Motor neuron (in vitro differentiated cells): ENCODE measurements around the gene ZBTB26. TPM values are rescaled to one million over a fixed set of nuclear protein-coding genes. Genes with fewer than 3 reads are reported as not detected.
"Not testable (repeated sequence)": the region's sequence is repeated elsewhere in the genome, so short reads cannot be mapped to it uniquely, and the experiment has no call there.

Experiments used
- ATAC-seq, 8 experiments: fragments of 200-7000 bp; cut with Tn5 transposase; replicated peaks in 6 of 8; 2 replicates each; pipeline ENCODE4 v1.8.0; 2021; ENCODE audit warnings: mild to moderate bottlenecking in 8 of 8, moderate library complexity in 8 of 8
- H3K27ac ChIP-seq, 2 donors: fragments of 250-450 bp; sonication (Bioruptor Pico); 2 replicates each; pipeline ENCODE4 v1.9.0; 2021; ENCODE audit warnings: antibody characterized with exemption in 2 of 2, mild to moderate bottlenecking in 2 of 2, moderate library complexity in 1 of 2
- H3K4me1 ChIP-seq, 2 donors: fragments of 250-450 bp; sonication (Bioruptor Pico); replicated peaks in 1 of 2; 2 replicates each; pipeline ENCODE4 v1.6.1; 2021; ENCODE audit warnings: antibody characterized with exemption in 2 of 2, mild to moderate bottlenecking in 2 of 2, moderate library complexity in 1 of 2
- H3K4me3 ChIP-seq, 5 donors: fragments of 250-450 bp; sonication (Bioruptor Pico); 2 replicates each; pipeline ENCODE4 v1.9.0; 2021; ENCODE audit warnings: antibody characterized with exemption in 5 of 5, mild to moderate bottlenecking in 5 of 5, moderate library complexity in 4 of 5
- WGBS, 10 experiments: fragments of 450-650 bp; shearing (Covaris generic); methylation state at CpG; one replicate each; pipeline ENCODE4 v1.0.0; 2022; 5-methylcytosine and 5-hydroxymethylcytosine counted together
- in situ Hi-C, 9 experiments: fragments of 400-800 bp; cut with MboI; loops; one replicate each; pipeline ENCODE4 v1.15.0; 2021; ENCODE audit warnings: low sequenced_read_pairs in 9 of 9, low pct_unique_long_range_greater_than_20kb in 2 of 9; ENCODE audit not compliant: unreplicated experiment in 9 of 9
- total RNA-seq, 8 experiments: library from RNA; unstranded; fragments of 300-600 nt; gene quantifications; 2 replicates each; pipeline versions ENCODE4 v1.2.3 to v1.2.4, GENCODE V29; 2022

Gene ZBTB26
- total RNA-seq, 8 experiments from 2014 or later: 3.0 to 14.2 (median 9.2) TPM

DNA sequence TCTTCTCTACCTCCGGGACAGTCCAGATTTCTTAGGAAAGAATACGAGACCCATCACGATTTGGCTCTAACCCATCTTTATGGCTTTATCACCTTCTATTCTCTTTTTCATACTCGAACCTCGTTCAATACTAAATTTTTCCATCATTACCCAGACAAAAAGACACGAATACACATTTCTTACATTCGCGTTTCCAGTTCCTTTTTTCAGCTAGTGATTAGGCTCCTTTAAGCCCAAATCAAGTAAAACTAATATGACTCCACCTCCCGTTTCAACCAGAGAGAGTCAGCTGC is 18.7 kb downstream of the ZBTB26 start:
- WGBS, 10 experiments: 0 to 11% (median 3%) methylated on average over 3 to 9 of the region's 9 CpGs
- peak overlapping the region; percentile 64 to 90 (median 66) for H3K4me3 ChIP-seq
- no peak for ATAC-seq
- peak overlapping the region; percentile 80 to 88 for H3K27ac ChIP-seq
- in situ Hi-C loops: no loop called here
- H3K4me1 ChIP-seq: peaks cover 7 to 8% of the 10 kb centered on the region in 2 donors

DNA sequence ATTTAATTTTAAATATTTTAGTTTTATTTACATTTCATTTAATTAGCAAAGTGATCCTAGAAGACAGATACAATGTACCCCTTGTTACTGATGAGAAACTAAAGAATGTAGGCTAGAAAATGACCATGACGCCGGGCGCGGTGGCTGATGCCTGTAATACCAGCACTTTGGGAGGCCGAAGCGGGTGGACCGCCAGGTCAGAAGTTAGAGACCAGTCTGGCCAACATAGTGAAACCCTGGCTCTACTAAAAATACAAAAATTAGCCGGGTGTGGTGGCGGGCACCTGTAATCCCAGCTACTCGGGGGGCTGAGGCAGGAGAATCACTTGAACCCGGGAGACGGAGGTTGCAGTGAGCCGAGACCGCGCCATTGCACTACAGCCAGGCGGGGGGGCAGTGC is 25.2 kb downstream of the ZBTB26 start:
- H3K27ac ChIP-seq, in situ Hi-C loops, H3K4me3 ChIP-seq, ATAC-seq: not testable (repeated sequence)
- 90 to 100% (median 100%) methylated on average over 2 to 16 of the region's 16 CpGs; no CpG with 5 or more reads in 1 of the 10 experiments for WGBS, 10 experiments
- H3K4me1 ChIP-seq: peaks cover 5 to 10% of the 10 kb centered on the region in 2 donors

DNA sequence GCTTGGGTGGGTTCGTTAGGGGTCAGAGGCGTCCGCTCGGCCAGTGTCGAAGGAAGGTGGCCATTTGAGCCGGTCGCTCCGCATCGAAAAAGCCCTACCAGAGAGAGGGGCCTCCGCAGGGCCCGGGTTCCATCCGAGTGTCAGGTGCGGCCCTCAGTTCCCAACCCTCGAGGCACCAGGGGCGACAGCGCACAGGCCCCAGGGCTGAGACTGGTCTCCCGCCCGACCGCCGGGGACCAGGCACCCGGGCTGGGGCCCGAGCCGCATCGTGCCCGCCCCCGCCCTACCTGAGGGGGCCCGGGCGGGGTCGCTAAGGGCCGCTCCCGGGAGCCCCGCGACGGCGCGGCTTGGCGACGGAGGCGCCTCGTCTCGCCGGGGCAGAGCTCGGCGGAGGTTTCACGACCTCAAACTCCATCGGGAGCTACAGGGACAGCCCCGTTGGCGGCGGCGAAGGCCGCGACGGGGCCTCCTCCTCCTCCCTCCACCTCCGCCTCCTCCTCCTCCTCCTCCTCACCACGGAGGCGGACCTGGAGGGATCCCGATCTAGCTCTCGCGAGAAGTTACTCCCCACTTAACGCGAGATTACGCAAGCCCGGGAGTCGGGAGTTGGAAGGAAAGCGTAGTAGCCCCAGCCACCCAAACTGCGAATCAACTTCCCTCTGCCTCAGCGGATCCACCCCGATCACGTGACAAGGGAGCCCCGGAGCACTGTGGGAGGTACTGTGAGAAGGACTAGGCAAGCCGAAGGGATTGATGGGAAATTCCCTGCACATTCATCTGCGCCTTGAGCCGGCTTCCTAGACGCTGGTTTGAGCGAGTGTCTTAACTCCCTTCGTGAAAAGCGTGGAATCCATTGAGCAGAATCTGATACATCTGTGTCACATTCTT is 26.2 kb downstream of the ZBTB26 start, which contains the start of gene RC3H2:
RC3H2 (minus strand) TSS at position 537 of the 888 bp plus-strand sequence. CDS start 7,850 bp downstream, outside the sequence.
- 0 to 10% (median 0%) methylated on average over 2 to 8 of the region's 77 CpGs; no CpG with 5 or more reads in 5 of the 10 experiments for WGBS, 10 experiments
- peak; percentile 88 to 97 (median 95) for ATAC-seq
- Histone ChIP-seq H3K4me3 (peak within 1 kb of the TSS; percentile 75 to 90 (median 88)), H3K27ac (peak within 1 kb of the TSS; percentile 96 to 97), H3K4me1 (peaks cover 5 to 10% of the 10 kb centered on the region in 2 donors)
- in situ Hi-C loops: no loop called here

DNA sequence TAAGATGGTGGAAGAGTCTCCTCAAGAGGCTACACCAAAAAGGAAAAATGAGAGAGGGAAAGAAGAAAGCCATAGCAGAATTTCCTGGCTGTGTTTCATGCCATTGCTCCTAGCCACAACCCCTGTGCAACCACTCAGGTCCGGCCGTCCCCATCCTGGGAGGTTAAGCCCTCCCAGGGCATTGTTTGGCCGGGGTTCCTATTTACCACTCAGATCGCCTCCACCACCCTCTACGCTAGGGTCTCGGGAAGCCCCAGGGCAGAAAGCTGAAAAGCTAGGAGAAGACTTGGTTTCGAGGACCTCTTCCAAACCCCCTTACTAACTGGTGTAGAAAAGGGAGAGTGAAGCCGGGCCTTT is 26.9 kb downstream of the ZBTB26 start:
- peak; percentile 19 to 33 (median 30) for ATAC-seq
- Histone ChIP-seq H3K27ac (peak overlapping the region; percentile 96 to 97), H3K4me3 (peak overlapping the region; percentile 75 to 90 (median 88)), H3K4me1 (peaks cover 5 to 10% of the 10 kb centered on the region in 2 donors)
- WGBS, 10 experiments: 0 to 6% (median 0%) methylated on average over 1 to 4 of the region's 8 CpGs; no CpG with 5 or more reads in 3 of the 10 experiments
- in situ Hi-C loops: no loop called here

DNA sequence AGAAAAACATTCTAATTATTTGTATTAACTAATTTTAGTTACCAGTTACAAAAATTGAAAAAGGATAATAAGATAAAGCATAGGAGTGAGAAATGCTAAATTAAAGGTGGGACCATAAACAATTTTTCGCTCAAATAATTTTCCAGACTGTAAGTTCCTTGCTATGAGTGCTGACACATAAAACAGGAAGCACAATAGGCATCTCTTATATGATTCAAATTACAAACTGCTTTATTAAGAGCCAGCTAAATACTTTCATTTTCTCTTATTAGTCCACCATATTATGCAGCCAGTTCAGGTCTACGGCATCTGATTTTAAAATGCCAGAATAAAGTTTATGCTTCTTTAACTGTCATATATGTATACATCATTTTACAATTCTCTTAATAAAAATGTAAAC is 30.5 kb downstream of the ZBTB26 start:
- 15 to 94% (median 89%) methylated on average over 1 to 2 of the region's 2 CpGs for WGBS, 10 experiments
- ATAC-seq: no peak
- no peak overlapping the region for H3K4me3 ChIP-seq
- in situ Hi-C loops: no loop called here
- H3K27ac ChIP-seq: no peak overlapping the region
- peaks cover 5 to 10% of the 10 kb centered on the region in 2 donors for H3K4me1 ChIP-seq

- Histone ChIP-seq H3K4me1 (peaks cover 1 to 4% of the 10 kb centered on the region in 2 donors), H3K4me3 (no peak overlapping the region), H3K27ac (no peak overlapping the region)
- in situ Hi-C loops: no loop called here
- peak in 1 of 8 experiments; percentile 21 for ATAC-seq
- WGBS, 10 experiments: 86 to 100% (median 100%) methylated on average over 1 of the region's 1 CpG; no CpG with 5 or more reads in 2 of the 10 experiments
Observed at GRCh38 chr9:122897969-122898368, 33.3 kb downstream of the ZBTB26 start.

GRCh38 chr9:122888480-122888879 is 42.8 kb downstream of the ZBTB26 start:
- no peak for ATAC-seq
- in situ Hi-C loops: no loop called here
- Histone ChIP-seq H3K4me3 (no peak overlapping the region), H3K27ac (no peak overlapping the region), H3K4me1 (no peaks in the 10 kb centered on the region)
- WGBS, 10 experiments: 50 to 97% (median 67%) methylated on average over 2 to 3 of the region's 3 CpGs

DNA sequence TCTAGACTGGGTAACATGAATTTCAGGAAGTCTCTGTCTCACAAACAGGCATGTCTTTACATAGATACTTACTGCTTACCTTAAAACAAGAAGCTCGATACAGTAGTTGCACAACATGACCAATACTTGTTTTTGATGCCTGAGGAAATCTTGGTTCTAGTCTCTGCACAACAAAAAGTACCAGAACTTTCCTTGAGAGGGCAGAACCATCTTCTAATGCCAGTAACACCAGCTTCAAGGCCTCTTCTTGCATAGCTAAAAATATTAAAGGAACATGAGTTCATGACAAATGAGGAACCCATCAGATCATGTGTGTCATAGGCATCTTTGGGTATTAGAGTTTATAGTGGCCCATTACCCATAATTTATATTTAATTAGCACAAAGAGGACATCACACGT is 48.2 kb downstream of the ZBTB26 start:
- Histone ChIP-seq H3K4me1 (no peaks in the 10 kb centered on the region), H3K27ac (no peak overlapping the region)
- in situ Hi-C loops: no loop called here

DNA sequence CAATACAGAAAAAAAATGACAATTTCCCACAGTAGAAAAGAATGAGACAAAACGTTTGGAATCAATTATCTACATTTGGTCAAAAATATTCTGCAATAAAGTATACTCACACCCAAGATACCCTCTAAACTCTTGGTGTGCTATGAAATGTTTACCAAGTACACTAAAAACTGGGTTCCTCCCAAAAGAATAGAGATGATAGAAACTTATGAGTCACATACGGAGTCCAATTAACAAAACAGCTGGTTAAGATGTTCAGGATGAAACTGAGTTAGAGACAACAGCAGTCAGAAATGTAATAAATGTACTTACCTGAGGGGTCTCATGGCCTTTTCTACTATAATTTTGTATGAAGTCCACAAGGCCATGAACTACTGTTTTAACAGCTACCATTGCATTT is 51.9 kb downstream of the ZBTB26 start:
- peak in 2 of 8 experiments; percentile 68 to 76 for ATAC-seq
- in situ Hi-C loops: no loop called here
- 0 to 100% (median 71%) methylated on average over 1 to 2 of the region's 2 CpGs; no CpG with 5 or more reads in 1 of the 10 experiments for WGBS, 10 experiments
- no peak overlapping the region for H3K27ac ChIP-seq
- no peak overlapping the region for H3K4me3 ChIP-seq
- no peaks in the 10 kb centered on the region for H3K4me1 ChIP-seq

More for the DNA sequence above, 48.2 kb downstream of the ZBTB26 start:
- 83 to 100% (median 98%) methylated on average over 1 to 2 of the region's 2 CpGs for WGBS, 10 experiments
- ATAC-seq: no peak
- H3K4me3 ChIP-seq: no peak overlapping the region

- Histone ChIP-seq H3K4me3 (no peak overlapping the region), H3K27ac (no peak overlapping the region), H3K4me1 (no peaks in the 10 kb centered on the region)
- no peak for ATAC-seq
- WGBS, 10 experiments: 80 to 100% (median 100%) methylated on average over 1 of the region's 1 CpG
- in situ Hi-C loops: no loop called here
Observed at GRCh38 chr9:122875523-122875922, 55.8 kb downstream of the ZBTB26 start.

- in situ Hi-C loops, H3K4me3 ChIP-seq: not testable (repeated sequence)
- WGBS, 10 experiments: no CpG with 5 or more reads among the region's 27 CpGs
Observed at GRCh38 chr9:122867276-122867675, 64.0 kb downstream of the ZBTB26 start.

DNA sequence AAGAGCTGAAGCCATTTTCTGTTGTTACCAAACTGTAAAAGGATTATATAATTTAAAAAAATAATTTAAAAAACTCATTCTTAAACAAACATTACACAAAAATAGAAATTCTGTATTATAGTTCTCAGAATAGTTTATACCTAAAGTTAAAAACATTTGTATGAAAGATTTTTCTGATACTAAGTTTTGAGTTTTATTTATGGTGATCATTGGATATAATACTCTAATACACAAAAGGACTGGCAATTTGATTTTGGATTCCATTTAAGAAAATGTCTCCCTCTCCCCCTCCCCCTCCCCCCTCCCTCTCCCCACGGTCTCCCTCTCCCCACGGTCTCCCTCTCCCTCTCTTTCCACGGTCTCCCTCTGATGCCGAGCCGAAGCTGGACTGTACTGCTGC is 65.2 kb downstream of the ZBTB26 start:
- in situ Hi-C loops: no loop called here
- no peak overlapping the region for H3K4me3 ChIP-seq
- no peak overlapping the region for H3K27ac ChIP-seq
- H3K4me1 ChIP-seq: no peaks in the 10 kb centered on the region
- no peak for ATAC-seq
- no CpG with 5 or more reads among the region's 5 CpGs for WGBS, 10 experiments

More at GRCh38 chr9:122867276-122867675, 64.0 kb downstream of the ZBTB26 start:
- not testable (repeated sequence) for ATAC-seq, H3K27ac ChIP-seq, H3K4me1 ChIP-seq
